AG04450 (cell line): ENCODE data around the gene GBGT1. TPM values are rescaled to one million over a fixed set of nuclear protein-coding genes. Genes with fewer than 3 reads are reported as not detected.

Experiments used
- CTCF ChIA-PET: fragments of 300-600, 350-600 bp; formaldehyde crosslinking; extraction: SDS; loops from one replicate; lab custom pipeline; 2022; ENCODE audit warnings: antibody characterized with exemption, inconsistent platforms; lab: Charles Lee
- POLR2A ChIA-PET: fragments of 350-600 bp; formaldehyde crosslinking; extraction: SDS; loops from one replicate; lab custom pipeline; 2021; ENCODE audit warnings: antibody characterized with exemption, inconsistent platforms; lab: Yijun Ruan, JAX
- DNase-seq: peaks from one replicate; pipeline ENCODE4 v3.0.0-alpha.2; 2011; ENCODE audit warnings: low read depth, low spot score
- H3K27ac ChIP-seq: one replicate; pipeline ENCODE4 v1.5.1; 2012; ENCODE audit warnings: low read depth, low read length, control low read depth
- H3K27me3 ChIP-seq: one replicate; pipeline ENCODE4 v1.6.0; 2012; ENCODE audit warnings: low read length; ENCODE audit not compliant: control insufficient read depth, insufficient read depth
- H3K4me3 ChIP-seq: 2 replicates; pipeline ENCODE4 v1.5.1; 2011; ENCODE audit warnings: mild to moderate bottlenecking, low read depth, low read length, control low read depth
- H3K9me3 ChIP-seq: 2 replicates; pipeline ENCODE4 v1.5.1; 2012; ENCODE audit warnings: low read length; ENCODE audit not compliant: control insufficient read depth, insufficient read depth
- polyA plus RNA-seq: library from polyadenylated mRNA; depleted of rRNA; stranded (reverse); fragments of >200 nt; gene quantifications from 2 replicates; pipeline ENCODE4 v1.2.3, GENCODE V29; 2011
- TF ChIP-seq, protein P1 (sequence below): IDR thresholded peaks from 2 replicates; pipeline ENCODE4 v1.5.1; 2011; ENCODE audit warnings: low read depth, low read length, control low read depth, inconsistent platforms

GBGT1 gene
- polyA plus RNA-seq, 1 experiment, result 3.5 TPM

GRCh38 chr9:133201424-133202144 is 37.9 kb upstream of the GBGT1 start:
- Histone ChIP-seq H3K9me3 (peaks cover 8% of the 10 kb centered on the region; the same call in 1 of the 2 replicates), H3K27ac (no peak overlapping the region), H3K4me3 (no peak overlapping the region), H3K27me3 (peaks cover 19% of the 10 kb centered on the region)
- CTCF ChIA-PET, result interaction anchor here (1.1 kb wide), 1 partner anchor 16 kb away, joined by 4 read pairs; no protein-coding TSS in a partner anchor
- POLR2A ChIA-PET, result no interaction called here
- TF ChIP-seq, protein P1, sequence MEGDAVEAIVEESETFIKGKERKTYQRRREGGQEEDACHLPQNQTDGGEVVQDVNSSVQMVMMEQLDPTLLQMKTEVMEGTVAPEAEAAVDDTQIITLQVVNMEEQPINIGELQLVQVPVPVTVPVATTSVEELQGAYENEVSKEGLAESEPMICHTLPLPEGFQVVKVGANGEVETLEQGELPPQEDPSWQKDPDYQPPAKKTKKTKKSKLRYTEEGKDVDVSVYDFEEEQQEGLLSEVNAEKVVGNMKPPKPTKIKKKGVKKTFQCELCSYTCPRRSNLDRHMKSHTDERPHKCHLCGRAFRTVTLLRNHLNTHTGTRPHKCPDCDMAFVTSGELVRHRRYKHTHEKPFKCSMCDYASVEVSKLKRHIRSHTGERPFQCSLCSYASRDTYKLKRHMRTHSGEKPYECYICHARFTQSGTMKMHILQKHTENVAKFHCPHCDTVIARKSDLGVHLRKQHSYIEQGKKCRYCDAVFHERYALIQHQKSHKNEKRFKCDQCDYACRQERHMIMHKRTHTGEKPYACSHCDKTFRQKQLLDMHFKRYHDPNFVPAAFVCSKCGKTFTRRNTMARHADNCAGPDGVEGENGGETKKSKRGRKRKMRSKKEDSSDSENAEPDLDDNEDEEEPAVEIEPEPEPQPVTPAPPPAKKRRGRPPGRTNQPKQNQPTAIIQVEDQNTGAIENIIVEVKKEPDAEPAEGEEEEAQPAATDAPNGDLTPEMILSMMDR, result no peak
- no peak for DNase-seq

GRCh38 chr9:133200631-133201030 is 36.9 kb upstream of the GBGT1 start:
- peaks cover 8% of the 10 kb centered on the region; the same call in 1 of the 2 replicates for H3K9me3 ChIP-seq
- CTCF ChIA-PET, result no interaction called here
- POLR2A ChIA-PET, result no interaction called here
- no peak for DNase-seq
- H3K4me3 ChIP-seq, result no peak overlapping the region
- H3K27me3 ChIP-seq, result peaks cover 19% of the 10 kb centered on the region
- no peak overlapping the region for H3K27ac ChIP-seq
- TF ChIP-seq, protein P1, result no peak

DNA sequence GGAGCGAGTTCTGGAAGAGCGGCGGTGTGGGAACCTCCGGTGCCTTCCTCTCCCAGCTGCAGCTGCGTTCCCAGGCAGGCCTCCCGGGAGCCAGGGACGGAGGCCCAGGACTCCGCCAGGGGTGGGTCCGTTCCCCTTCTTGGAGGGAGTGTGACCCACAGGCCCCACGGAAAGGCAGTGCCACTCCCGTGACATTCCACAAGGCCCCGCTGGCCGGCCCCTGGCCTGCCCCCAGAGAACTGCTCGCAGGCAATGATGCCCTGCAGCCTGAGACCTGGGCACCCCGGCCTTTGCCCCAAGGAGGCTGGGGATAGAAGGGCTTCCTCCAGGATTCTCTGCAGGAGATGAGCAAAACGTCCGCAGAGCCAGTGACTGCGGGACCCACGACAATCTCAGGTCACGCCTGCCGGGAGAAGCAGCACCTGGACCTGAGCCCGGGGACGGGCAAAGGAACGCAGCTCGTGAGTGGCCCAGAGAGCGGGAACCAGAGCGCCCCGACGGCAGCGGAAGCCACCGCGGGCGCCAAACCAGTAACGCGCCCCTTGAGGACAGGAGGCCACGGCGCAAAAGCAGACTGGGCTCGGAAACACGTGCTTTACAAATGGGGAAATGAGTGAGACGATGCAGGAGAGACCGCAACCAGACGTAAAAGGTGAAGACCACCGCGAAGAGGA is 36.1 kb upstream of the GBGT1 start:
- Histone ChIP-seq H3K9me3 (peaks cover 8% of the 10 kb centered on the region; the same call in 1 of the 2 replicates), H3K27ac (no peak overlapping the region), H3K27me3 (peaks cover 23% of the 10 kb centered on the region), H3K4me3 (no peak overlapping the region)
- no peak for DNase-seq
- POLR2A ChIA-PET, result no interaction called here
- TF ChIP-seq, protein P1, result no peak
- CTCF ChIA-PET, result no interaction called here

- ChIA-PET POLR2A (no interaction called here), CTCF (no interaction called here)
- DNase-seq, result no peak
- H3K27me3 ChIP-seq, result peaks cover 22% of the 10 kb centered on the region
- H3K4me3 ChIP-seq, result no peak overlapping the region
- H3K27ac ChIP-seq, result no peak overlapping the region
- TF ChIP-seq, protein P1, result no peak
- peaks cover 5% of the 10 kb centered on the region; the same call in 1 of the 2 replicates for H3K9me3 ChIP-seq
Measured at GRCh38 chr9:133195029-133195428, 31.3 kb upstream of the GBGT1 start.

DNA sequence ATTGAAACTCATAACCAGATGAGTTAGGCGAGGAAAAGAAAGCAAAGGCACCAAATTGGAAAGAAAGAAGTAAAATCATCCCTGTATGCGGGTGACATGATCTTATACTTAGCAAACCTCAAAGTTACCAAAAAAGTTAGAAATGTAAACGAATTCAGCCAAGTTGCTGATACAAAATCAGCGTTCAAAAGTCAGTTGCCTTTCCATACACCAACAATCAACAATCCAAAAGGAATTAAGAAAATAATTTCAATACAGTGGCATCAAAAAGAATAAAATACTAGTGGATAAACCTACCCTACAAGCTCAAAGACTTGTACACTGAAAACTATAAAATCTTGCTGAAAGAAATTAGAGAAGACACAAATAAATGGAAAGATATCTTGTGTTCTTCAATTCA is 30.9 kb upstream of the GBGT1 start:
- Histone ChIP-seq H3K27me3 (peaks cover 18% of the 10 kb centered on the region), H3K27ac (no peak overlapping the region), H3K4me3 (no peak overlapping the region), H3K9me3 (peaks cover 1% of the 10 kb centered on the region; the same call in 1 of the 2 replicates)
- POLR2A ChIA-PET, result no interaction called here
- TF ChIP-seq, protein P1, result no peak
- CTCF ChIA-PET, result no interaction called here
- no peak for DNase-seq
